CD4-positive, alpha-beta T cell treated with Interleukin-15 for 4 hours (primary cell): Measurements from ENCODE around the gene TUBB8.
"Not testable (repeated sequence)": the region's sequence is repeated elsewhere in the genome, so short reads cannot be mapped to it uniquely, and the experiment has no call there.

Source experiments
- DNase-seq: peaks from one replicate; pipeline ENCODE4 v3.0.0-alpha.2; 2020; ENCODE audit warnings: low spot score

Gene TUBB8

GRCh38 chr10:48996-49395 is at the start of gene TUBB8:
TSS of gene TUBB8 (minus strand) at chr10:49296. CDS start at chr10:49238, 58 bp downstream.
- DNase-seq, result no peak

GRCh38 chr10:96466-96865 is 47.4 kb upstream of the TUBB8 start:
- no peak for DNase-seq

- no peak for DNase-seq
Observed at GRCh38 chr10:95356-96115, 46.4 kb upstream of the TUBB8 start.

DNA sequence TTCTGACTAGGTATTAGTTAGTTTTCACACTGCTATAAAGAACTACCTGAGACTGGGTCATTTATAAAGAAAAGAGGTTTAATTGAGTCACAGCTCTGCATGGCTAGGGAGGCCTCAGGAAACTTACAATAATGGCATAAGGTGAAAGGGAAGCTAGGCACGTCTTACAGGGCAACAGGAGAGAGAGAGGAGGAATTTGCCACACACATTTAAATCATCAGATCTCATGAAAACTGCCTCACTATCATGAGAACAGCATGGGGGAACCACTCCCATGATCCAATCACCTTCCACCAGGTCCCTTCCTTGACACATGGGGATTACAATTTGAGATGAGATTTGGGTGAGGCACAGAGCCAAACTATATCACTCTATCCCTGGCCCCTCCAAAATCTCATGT is 45.5 kb upstream of the TUBB8 start:
- no peak for DNase-seq

DNA sequence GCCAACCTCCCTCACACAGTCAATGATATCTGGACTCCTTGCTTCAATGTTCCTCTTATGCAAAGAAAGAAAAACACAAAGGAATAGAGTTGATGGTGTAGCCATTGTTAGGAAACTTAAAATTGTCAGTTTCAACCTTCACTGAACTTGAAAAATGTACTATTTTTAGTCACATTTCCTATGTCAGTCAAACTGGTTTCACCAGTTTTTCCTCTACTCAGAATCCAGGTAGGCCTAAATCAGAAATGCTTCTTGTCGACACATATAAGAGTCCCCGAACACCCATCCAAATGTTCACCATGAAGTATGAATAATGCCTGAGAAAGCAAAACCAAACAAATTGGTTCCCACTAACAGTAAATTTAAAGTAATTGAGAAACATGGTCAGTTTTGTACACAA is 43.8 kb upstream of the TUBB8 start:
- no peak for DNase-seq

DNA sequence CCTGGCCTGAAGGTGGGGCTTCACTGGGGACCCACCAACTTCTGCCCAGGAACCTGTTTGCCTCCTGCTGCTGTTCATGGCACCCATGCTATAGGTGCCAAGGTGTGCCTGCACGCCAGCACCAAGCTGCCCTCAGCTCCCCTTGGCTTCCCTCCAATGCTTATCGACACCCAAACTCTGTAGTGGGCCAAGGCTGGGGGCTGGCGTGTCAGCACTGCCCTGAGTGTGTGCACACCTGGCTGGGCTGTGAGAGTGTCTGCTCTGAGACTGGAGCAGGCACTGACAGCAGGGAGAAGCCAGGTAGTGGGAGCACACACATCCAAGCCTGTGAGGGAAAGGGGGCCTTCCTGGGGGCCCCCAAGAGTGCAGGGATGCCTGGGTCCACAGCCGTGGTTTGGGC is 43.1 kb upstream of the TUBB8 start:
- DNase-seq, result no peak

DNA sequence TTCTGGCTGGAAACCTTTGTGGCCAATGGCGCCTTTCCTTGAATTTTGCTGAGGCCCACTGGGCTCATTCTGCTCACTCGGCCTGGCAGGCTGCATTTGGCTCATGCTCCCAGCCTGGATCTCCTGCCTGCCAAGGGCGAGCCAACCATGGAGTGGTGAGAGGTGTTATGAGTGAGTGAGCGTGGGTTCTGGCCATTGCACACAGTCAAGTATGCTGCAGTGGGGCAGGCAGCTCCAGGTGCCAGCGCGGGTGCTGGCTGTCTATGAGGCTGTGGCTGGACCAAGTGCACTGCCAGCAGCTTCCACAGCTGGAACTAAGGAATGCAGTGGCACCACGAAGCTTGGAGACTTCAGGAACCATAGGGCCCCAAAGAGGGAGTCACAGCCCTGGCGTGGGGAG is 42.2 kb upstream of the TUBB8 start:
- DNase-seq, result no peak

GRCh38 chr10:90161-90560 is 41.1 kb upstream of the TUBB8 start:
- DNase-seq, result no peak

DNA sequence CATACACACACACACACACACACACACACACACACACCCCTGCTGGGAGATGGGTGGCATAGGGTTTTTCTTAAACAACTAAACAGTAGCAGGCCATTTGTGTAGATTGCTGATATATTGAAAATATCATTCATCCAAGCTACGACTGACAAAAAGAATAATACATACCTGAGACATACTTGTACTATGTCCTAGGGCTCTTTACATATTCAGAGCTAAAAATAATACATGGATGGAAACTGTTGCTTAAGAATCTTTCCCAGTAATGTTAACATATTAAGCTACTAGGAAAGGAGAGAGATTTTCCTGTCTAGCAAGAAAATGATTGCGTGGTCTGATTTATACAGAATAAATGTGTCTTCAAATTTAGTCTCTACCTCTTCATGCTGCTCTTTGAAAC is 40.2 kb upstream of the TUBB8 start:
- DNase-seq, result no peak

GRCh38 chr10:88253-88652 is 39.2 kb upstream of the TUBB8 start:
- no peak for DNase-seq

- no peak for DNase-seq
Observed at GRCh38 chr10:87177-88080, 38.3 kb upstream of the TUBB8 start.

DNA sequence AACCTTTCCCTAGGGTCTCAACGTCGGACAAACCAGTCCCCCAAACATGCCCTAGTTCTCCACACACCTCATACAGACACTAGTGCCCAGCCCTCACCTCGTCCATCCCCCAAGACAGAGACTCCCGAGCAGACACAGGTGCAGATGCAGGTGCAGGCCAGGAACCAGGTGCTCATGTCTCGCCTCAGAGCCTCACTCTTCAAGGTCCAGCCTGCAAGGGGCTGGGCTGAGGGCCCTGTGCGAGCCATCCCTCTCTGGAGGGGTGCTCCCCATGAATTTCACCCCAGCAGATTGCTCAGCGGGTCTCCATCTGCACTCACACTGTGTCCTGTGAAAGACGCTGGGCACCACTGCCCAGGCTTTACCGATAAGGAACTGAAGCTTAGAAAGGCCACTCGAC is 36.9 kb upstream of the TUBB8 start:
- no peak for DNase-seq

GRCh38 chr10:85044-85443 is 35.9 kb upstream of the TUBB8 start:
- no peak for DNase-seq

GRCh38 chr10:83930-84530 is 34.9 kb upstream of the TUBB8 start:
- DNase-seq, result no peak

GRCh38 chr10:80477-81105 is 31.5 kb upstream of the TUBB8 start:
- no peak for DNase-seq

DNA sequence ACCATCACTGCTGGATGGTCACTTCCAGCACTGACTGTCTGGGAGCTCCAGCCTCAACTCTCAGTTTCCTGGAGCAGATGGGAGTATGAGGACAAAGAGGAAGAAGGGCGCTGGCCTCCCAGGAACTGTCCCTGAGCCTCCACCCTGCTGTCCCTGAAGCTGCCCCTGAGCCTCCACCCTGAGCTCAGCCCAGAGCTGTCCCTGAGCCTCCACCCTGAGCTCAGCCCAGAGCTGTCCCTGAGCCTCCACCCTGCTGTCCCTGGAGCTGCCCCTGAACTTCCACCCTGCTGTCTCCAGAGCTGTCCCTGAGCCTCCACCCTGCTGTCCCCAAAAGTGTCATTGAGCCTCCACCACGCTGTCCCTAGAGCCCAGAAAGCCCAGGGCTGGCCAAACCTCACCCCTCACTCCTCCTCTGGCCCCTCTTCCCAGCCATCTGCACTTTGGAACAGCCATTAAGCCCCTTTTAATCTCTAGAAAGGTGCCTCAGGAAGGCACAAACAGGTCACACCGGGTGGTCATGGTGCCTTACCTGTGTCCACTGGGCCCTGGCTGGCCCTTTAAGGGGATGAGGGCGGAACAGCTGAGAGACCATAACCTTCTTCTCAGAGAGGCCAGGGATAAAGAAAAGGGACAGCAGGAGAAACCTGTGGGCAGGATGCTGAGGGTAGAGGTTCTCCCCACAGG is 30.6 kb upstream of the TUBB8 start:
- no peak for DNase-seq

DNA sequence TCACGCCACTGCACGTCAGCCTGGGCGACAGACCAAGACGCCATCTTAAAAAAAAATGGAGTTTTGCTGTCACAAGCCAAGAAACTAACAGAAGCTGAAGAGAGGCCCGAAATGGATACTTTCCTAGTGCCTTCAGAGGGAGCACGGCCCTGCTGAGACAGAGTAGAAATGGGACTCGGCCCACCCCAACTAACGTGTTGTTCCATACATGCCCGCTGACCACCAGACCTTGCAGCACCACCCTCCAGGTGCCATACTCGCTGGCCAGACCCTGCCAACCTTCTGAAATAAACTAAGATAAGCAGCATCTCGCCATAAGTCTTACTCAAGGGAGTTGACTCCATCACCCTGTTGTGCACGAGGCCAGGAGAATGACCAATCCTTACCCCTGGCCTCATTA is 29.5 kb upstream of the TUBB8 start:
- DNase-seq, result no peak

GRCh38 chr10:74266-74621 is 25.1 kb upstream of the TUBB8 start:
- DNase-seq, result not testable (repeated sequence)

DNA sequence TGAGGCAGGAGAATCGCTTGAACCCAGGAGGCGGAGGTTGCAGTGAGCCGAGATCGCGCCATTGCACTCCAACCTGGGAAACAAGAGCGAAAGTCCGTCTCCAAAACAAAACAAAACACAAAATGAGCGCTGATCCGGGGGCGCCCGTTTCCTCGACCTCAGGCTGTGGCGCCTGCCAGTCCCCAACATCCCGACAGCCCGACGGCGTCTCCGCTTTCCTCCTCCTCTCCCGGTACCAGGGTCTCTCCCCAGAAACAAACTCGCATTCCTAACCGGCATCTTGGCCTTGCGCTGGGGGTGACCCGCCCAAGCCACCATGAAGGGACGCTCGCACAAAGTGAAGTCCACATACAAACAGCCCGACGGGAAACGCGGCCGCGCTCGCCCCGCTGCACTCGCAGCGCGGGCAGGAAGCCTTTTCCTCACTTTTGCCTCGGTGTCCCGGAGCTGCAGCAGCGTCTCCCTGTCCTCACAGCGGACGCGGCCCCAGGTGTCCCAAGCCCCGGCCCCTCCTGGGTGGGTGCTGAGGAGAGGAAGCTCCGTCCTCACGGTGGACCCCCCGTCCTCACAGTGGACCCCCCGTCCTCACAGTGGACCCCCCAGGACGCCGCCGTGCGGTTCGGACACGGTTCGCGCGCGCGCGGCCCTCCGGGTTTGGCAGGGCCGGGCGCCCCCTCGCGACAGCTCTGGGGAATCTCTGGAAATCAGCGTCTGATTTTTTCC is 24.6 kb upstream of the TUBB8 start:
- DNase-seq, result peak; percentile 13

DNA sequence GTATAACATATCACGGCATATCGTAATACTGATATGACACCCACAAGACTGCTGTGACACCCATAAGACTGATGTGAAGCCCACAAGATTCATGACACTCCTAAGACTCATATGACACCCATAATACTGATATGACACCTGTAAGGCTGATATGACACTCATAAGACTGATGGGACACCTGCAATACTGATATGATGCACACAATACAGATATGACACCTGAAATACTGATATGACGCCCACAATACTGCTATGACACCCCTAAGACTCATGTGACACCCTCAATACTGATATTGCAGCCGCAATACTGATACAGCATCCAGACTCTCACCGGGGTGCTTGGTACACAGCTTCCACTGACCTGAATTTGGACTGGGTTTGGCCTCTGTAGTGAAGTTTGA is 19.1 kb upstream of the TUBB8 start:
- not testable (repeated sequence) for DNase-seq

GRCh38 chr10:49926-50325 is 830 bp upstream of the TUBB8 start:
- DNase-seq, result not testable (repeated sequence)
